RPMI8226 (cell line): ENCODE data around the gene IRAK1.

ENCODE experiments used
- DNase-seq: peaks from one replicate; pipeline ENCODE4 v3.0.0-alpha.2; 2015

The IRAK1 gene

GRCh38 chrX:154040307-154040756, 20.6 kb upstream of the IRAK1 start:
- no peak for DNase-seq

GRCh38 chrX:154039577-154039976, 19.9 kb upstream of the IRAK1 start:
- DNase-seq, result no peak

GRCh38 chrX:154038656-154039055, 19.0 kb upstream of the IRAK1 start:
- DNase-seq, result no peak

- DNase-seq, result no peak
Observed at GRCh38 chrX:154037754-154038153, 18.1 kb upstream of the IRAK1 start.

GRCh38 chrX:154036513-154036912, 16.8 kb upstream of the IRAK1 start:
- no peak for DNase-seq

GRCh38 chrX:154033848-154034247, 14.1 kb upstream of the IRAK1 start:
- no peak for DNase-seq

GRCh38 chrX:154032653-154033052, 13.0 kb upstream of the IRAK1 start:
- DNase-seq, result no peak

GRCh38 chrX:154032160-154032559, 12.5 kb upstream of the IRAK1 start:
- no peak for DNase-seq

GRCh38 chrX:154030715-154031305, 11.1 kb upstream of the IRAK1 start:
- no peak for DNase-seq

- no peak for DNase-seq
Observed at GRCh38 chrX:154030266-154030665, 10.6 kb upstream of the IRAK1 start.

- no peak for DNase-seq
Observed at GRCh38 chrX:154029439-154029838, 9.7 kb upstream of the IRAK1 start.

GRCh38 chrX:154028502-154029184, 8.9 kb upstream of the IRAK1 start:
- DNase-seq, result no peak

GRCh38 chrX:154027986-154028385, 8.3 kb upstream of the IRAK1 start:
- no peak for DNase-seq

- no peak for DNase-seq
Observed at GRCh38 chrX:154027022-154027402, 7.3 kb upstream of the IRAK1 start.

GRCh38 chrX:154026136-154027021, 6.7 kb upstream of the IRAK1 start:
- DNase-seq, result no peak

GRCh38 chrX:154025230-154025629, 5.5 kb upstream of the IRAK1 start:
- DNase-seq, result no peak

GRCh38 chrX:154024271-154024670, 4.6 kb upstream of the IRAK1 start:
- no peak for DNase-seq

GRCh38 chrX:154023276-154024000, 3.7 kb upstream of the IRAK1 start:
- DNase-seq, result no peak

- DNase-seq, result no peak
Observed at GRCh38 chrX:154022108-154022507, 2.4 kb upstream of the IRAK1 start.

GRCh38 chrX:154021131-154021611, 1.5 kb upstream of the IRAK1 start:
- no peak for DNase-seq

- peak; percentile 20 for DNase-seq
Observed at GRCh38 chrX:154020536-154021115, 924 bp upstream of the IRAK1 start.

- DNase-seq, result peak; percentile 21
Observed at GRCh38 chrX:154019061-154019621, 561 bp downstream of the IRAK1 start.
